Heart left ventricle (tissue), 16 donors: ENCODE results near the gene HP1BP3. TPM values are rescaled to one million over a fixed set of nuclear protein-coding genes. Genes with fewer than 3 reads are reported as not detected.

Source experiments
- ATAC-seq, 4 donors: fragments of 200-7000 bp; cut with Tn5 transposase; one replicate each; pipeline ENCODE4 v1.9.1; 2020 to 2022; ENCODE audit warnings: moderate library complexity in 4 of 4, mild to moderate bottlenecking in 3 of 4, moderate number of reproducible peaks in 1 of 4
- DNase-seq, 5 donors: peaks; one replicate each; pipeline ENCODE4 v3.0.0-alpha.2; 2020
- H3K27ac ChIP-seq, 12 donors: fragments of 200-600 bp; sonication (generic) in 4 of 12; one replicate each; pipeline versions ENCODE4 v1.5.0 to v1.8.0; 2016 to 2022; ENCODE audit warnings: mild to moderate bottlenecking in 2 of 12
- H3K27me3 ChIP-seq, 9 donors: fragments of 200-600 bp; sonication (generic) in 2 of 9; one replicate each; pipeline versions ENCODE4 v1.5.1 to v1.8.0; 2016 to 2022; ENCODE audit warnings: mild to moderate bottlenecking in 3 of 9
- H3K36me3 ChIP-seq, 9 donors: fragments of 200-600 bp; sonication (generic) in 2 of 9; one replicate each; pipeline versions ENCODE4 v1.5.0 to v1.8.0; 2018 to 2022; ENCODE audit warnings: mild to moderate bottlenecking in 2 of 9
- H3K4me1 ChIP-seq, 12 donors: fragments of 200-600 bp; sonication (generic) in 4 of 12; one replicate each; pipeline versions ENCODE4 v1.5.0 to v1.8.0; 2016 to 2022; ENCODE audit warnings: mild to moderate bottlenecking in 3 of 12
- H3K4me3 ChIP-seq, 12 donors: fragments of 200-600 bp; sonication (generic) in 4 of 12; one replicate each; pipeline versions ENCODE4 v1.5.0 to v1.8.0; 2017 to 2022; ENCODE audit warnings: mild to moderate bottlenecking in 9 of 12, moderate library complexity in 4 of 12
- H3K9me3 ChIP-seq, 12 donors: fragments of 200-600 bp; sonication (generic) in 4 of 12; one replicate each; pipeline versions ENCODE4 v1.5.0 to v1.8.0; 2016 to 2022; ENCODE audit warnings: mild to moderate bottlenecking in 1 of 12
- POLR2A ChIP-seq, 2 donors: fragments of 450-650 bp; IDR thresholded peaks; one replicate each; pipeline ENCODE4 v1.6.1; 2017; ENCODE audit warnings: antibody characterized with exemption in 2 of 2, mild to moderate bottlenecking in 2 of 2, moderate library complexity in 2 of 2
- WGBS, 4 donors: extraction: QIAGEN DNeasy Blood & Tissue Kit in 2 of 4; methylation state at CpG; one replicate each; pipeline versions ENCODE4 v1.1.5 to v1.1.7; 2013 to 2018; 5-methylcytosine and 5-hydroxymethylcytosine counted together
- intact Hi-C, 10 donors: fragments of 100-400 bp; cut with DNase I; formaldehyde crosslinking; loops; one replicate each; pipeline versions ENCODE4 v1.11.1 to v1.14.2; 2022
- polyA plus RNA-seq, 2 donors: library from polyadenylated mRNA; stranded (reverse); fragments of 200-250 nt; gene quantifications; one replicate each; pipeline ENCODE4 v1.2.3, GENCODE V29; 2013
- total RNA-seq, 9 donors: library from RNA; depleted of rRNA in 2 of 9; stranded (reverse); fragments of >200 nt in 2 of 9; fragmentation: NEBNext Ultra II Directional in 3 of 9; extraction: Animal tissue kit (Norgen Biotek cat#: 25700) in 3 of 9; gene quantifications; one replicate each; pipeline versions ENCODE4 v1.1.0 to v1.2.4, GENCODE V29; 2016 to 2023
- TF ChIP-seq, protein P1 (sequence below), 12 donors: fragments of 200-600 bp; sonication (generic) in 4 of 12; IDR thresholded peaks; one replicate each; pipeline versions ENCODE4 v1.5.0 to v1.8.0; 2018 to 2022; ENCODE audit warnings: antibody characterized with exemption in 12 of 12, mild to moderate bottlenecking in 5 of 12
- donor health status: ischemic (EF 13 %, LVEDD 7.1; RV severe dilation, severe dysfunction).
- donor health status: healthy with polysubstance abuse.
- donor health status: DM: no; HTN: yes; CAD: no.
- donor health status: DM: no; HTN: no; CAD: no.
- donor health status: ischemic (EF 25% LVEDD 6.9; RV normal size, moderate dysfunction).
- donor health status: ischemic (EF 25% LVEDD 5.7; RV mildly dilated, moderate dysfunction).
- donor health status: healthy.
- donor health status: DM: yes; HTN: yes; CAD: no.
- donor health status: ischemic (EF 35%, LVEDD 5.7; RV mildly dilated, moderate dysfunction).
- donor health status: nonischemic (EF 11% LVEDD 7.7; RV severe dilation, severe dysfunction).
- donor health status: DM: yes; HTN: yes; CAD: no.
- donor health status: PGD.
- donor health status: ischemic (EF 29% LVEDD 5.4; RV normal size, mild dysfunction).
- donor health status: nonischemic (EF 23%, LVEDD 6.1; RV moderate dilation, normal function).

Gene HP1BP3
- total and polyA plus RNA-seq, 11 donors, result 37.9 to 152 (median 113) TPM

DNA sequence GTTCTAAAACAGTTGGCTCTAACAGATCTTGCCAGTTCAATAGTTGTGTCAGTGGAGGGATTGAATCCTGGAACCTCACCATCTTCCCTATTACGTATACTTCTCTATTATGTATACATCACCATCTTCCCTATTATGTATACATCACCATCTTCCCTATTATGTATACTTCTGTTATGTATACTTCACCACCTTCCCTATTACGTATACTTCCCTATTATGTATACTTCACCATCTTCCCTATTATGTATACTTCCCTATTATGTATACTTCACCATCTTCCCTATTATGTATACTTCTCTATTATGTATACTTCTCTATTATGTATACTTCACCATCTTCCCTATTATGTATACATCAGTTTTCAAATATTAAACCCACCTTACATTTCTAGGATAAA is 34.4 kb upstream of the HP1BP3 start:
- Histone ChIP-seq H3K27me3 (no peaks in the 10 kb centered on the region), H3K4me1 (no peaks in the 10 kb centered on the region), H3K36me3 (peaks cover 0 to 75% (median 35%) of the 10 kb centered on the region in 9 donors), H3K27ac (no peak overlapping the region), H3K9me3 (no peaks in the 10 kb centered on the region), H3K4me3 (no peak overlapping the region)
- no peak for TF ChIP-seq POLR2A (IDR thresholded peaks at IDR 0.05)
- TF ChIP-seq, protein P1, sequence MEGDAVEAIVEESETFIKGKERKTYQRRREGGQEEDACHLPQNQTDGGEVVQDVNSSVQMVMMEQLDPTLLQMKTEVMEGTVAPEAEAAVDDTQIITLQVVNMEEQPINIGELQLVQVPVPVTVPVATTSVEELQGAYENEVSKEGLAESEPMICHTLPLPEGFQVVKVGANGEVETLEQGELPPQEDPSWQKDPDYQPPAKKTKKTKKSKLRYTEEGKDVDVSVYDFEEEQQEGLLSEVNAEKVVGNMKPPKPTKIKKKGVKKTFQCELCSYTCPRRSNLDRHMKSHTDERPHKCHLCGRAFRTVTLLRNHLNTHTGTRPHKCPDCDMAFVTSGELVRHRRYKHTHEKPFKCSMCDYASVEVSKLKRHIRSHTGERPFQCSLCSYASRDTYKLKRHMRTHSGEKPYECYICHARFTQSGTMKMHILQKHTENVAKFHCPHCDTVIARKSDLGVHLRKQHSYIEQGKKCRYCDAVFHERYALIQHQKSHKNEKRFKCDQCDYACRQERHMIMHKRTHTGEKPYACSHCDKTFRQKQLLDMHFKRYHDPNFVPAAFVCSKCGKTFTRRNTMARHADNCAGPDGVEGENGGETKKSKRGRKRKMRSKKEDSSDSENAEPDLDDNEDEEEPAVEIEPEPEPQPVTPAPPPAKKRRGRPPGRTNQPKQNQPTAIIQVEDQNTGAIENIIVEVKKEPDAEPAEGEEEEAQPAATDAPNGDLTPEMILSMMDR (IDR thresholded peaks at IDR 0.05), result no peak
- intact Hi-C loops, result no loop called here
- ATAC-seq, result no peak
- 46 to 48% (median 48%) methylated on average over 2 of the region's 2 CpGs for WGBS, 4 donors
- DNase-seq, result no peak

DNA sequence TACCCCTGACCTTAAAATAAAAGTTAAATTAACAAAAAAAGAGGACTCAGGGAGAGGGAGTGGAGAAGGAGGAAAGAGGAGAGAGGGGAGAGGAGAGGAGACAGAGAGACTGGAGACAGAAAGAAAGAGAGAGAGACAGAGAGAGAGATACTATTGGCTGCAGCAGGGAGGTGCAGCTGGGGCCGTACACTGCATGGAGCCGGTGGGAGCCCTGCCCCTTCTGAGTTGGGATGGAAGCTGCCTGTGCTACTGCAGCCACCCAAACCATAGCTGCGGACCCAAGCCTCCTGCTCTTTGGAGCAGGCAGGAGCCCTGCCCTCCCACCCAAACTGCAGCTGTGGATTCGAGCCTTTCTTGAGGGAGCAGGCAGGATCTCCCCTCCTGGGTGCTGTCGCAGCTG is 32.7 kb upstream of the HP1BP3 start:
- Histone ChIP-seq H3K4me1 (no peaks in the 10 kb centered on the region), H3K4me3 (no peak overlapping the region), H3K36me3 (peaks cover 0 to 65% (median 34%) of the 10 kb centered on the region in 9 donors), H3K27me3 (no peaks in the 10 kb centered on the region), H3K9me3 (no peaks in the 10 kb centered on the region), H3K27ac (no peak overlapping the region)
- ATAC-seq, result no peak
- 85 to 96% (median 90%) methylated on average over 3 to 5 of the region's 5 CpGs for WGBS, 4 donors
- intact Hi-C loops, result no loop called here
- no peak for TF ChIP-seq POLR2A (IDR thresholded peaks at IDR 0.05)
- TF ChIP-seq, protein P1 (IDR thresholded peaks at IDR 0.05), result no peak
- DNase-seq, result no peak

DNA sequence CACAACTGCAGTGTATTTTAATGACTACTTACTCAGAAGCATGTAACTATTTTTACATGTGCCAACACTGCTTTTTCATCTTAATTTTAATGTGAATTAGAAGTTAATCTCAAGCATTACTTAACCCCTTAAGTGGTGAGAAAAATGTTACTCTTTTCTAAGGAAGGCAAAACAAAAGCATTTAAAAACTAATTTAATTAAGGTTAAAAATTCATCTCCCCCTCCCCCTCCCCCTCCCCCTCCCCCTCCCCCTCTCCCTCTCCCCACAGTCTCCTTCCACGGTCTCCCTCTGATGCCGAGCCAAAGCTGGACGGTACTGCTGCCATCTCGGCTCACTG is 27.4 kb upstream of the HP1BP3 start:
- 90 to 100% methylated on average over 2 to 4 of the region's 4 CpGs; no CpG with 5 or more reads in 2 of the 4 donors for WGBS, 4 donors
- DNase-seq (no peak), ATAC-seq (no peak)
- no peaks in the 10 kb centered on the region for H3K9me3 ChIP-seq
- no peak overlapping the region for H3K27ac ChIP-seq
- peaks cover 0 to 55% (median 48%) of the 10 kb centered on the region in 9 donors for H3K36me3 ChIP-seq
- no peak for TF ChIP-seq POLR2A (IDR thresholded peaks at IDR 0.05)
- TF ChIP-seq, protein P1 (IDR thresholded peaks at IDR 0.05), result no peak
- H3K4me3 ChIP-seq, result no peak overlapping the region
- H3K4me1 ChIP-seq, result no peaks in the 10 kb centered on the region
- intact Hi-C loops, result no loop called here
- H3K27me3 ChIP-seq, result no peaks in the 10 kb centered on the region

DNA sequence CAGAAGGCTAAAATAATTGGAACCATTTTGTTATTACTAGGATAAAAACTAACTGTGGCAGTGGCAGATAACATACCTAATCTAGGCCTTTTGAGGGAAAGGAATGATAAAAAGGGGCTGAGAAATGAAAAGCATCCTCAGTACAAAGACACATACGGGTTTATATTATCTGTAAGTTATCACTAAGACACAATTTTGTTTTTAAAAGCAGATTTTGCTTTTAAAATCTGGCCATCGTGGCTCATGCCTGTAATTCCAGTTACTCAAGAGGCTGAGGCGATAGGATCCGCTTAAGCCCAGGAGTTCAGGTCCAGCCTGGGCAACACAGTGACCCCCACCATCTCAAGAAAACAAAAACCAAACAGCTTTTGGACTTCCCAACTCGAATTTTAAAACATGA is 24.8 kb upstream of the HP1BP3 start:
- Histone ChIP-seq H3K9me3 (no peaks in the 10 kb centered on the region), H3K4me3 (no peak overlapping the region), H3K27me3 (no peaks in the 10 kb centered on the region), H3K36me3 (peaks cover 0 to 60% (median 46%) of the 10 kb centered on the region in 9 donors), H3K4me1 (no peaks in the 10 kb centered on the region), H3K27ac (no peak overlapping the region)
- 81 to 85% (median 85%) methylated on average over 5 of the region's 5 CpGs for WGBS, 4 donors
- ATAC-seq, result no peak
- intact Hi-C loops, result no loop called here
- TF ChIP-seq, protein P1 (IDR thresholded peaks at IDR 0.05), result no peak
- no peak for TF ChIP-seq POLR2A (IDR thresholded peaks at IDR 0.05)
- no peak for DNase-seq
